Measurements from ENCODE around the gene CTDSP2.
A peak's percentile ranks its signal among the peaks of the same experiment; 100 is the strongest.

Gene CTDSP2

GRCh38 chr12:57866308-57867019, 19.9 kb upstream of the CTDSP2 start:
- Histone ChIP-seq H3K27ac (replicated peaks) (no peak overlapping the region), H3K4me3 (replicated peaks; ENCODE audit: insufficient read depth, low read length) (no peak overlapping the region), H3K27me3 (ENCODE audit: insufficient read depth, poor library complexity, severe bottlenecking) (no peaks in the 10 kb centered on the region)
- DNase-seq (ENCODE audit: low read depth in 1 of 2, low spot score in 1 of 2) = no peak
- TF ChIP-seq GABPA (IDR thresholded peaks at IDR 0.05; ENCODE audit: low read depth) (no peak), SPI1 (IDR thresholded peaks at IDR 0.05; ENCODE audit: borderline replicate concordance, low read depth) (no peak), CTCF (IDR thresholded peaks at IDR 0.05; ENCODE audit: insufficient read depth, low read length) (no peak), POLR2AphosphoS5 (IDR thresholded peaks at IDR 0.05; ENCODE audit: low read depth) (no peak), REST (IDR thresholded peaks at IDR 0.05; ENCODE audit: insufficient replicate concordance, low read depth) (no peak)

- no peak for TF ChIP-seq POLR2AphosphoS5 (IDR thresholded peaks at IDR 0.05; ENCODE audit: low read depth)
- TF ChIP-seq REST (IDR thresholded peaks at IDR 0.05; ENCODE audit: insufficient replicate concordance, low read depth) = no peak
- no peak for TF ChIP-seq CTCF (IDR thresholded peaks at IDR 0.05; ENCODE audit: insufficient read depth, low read length)
- TF ChIP-seq SPI1 (IDR thresholded peaks at IDR 0.05; ENCODE audit: borderline replicate concordance, low read depth) = no peak
- TF ChIP-seq GABPA (IDR thresholded peaks at IDR 0.05; ENCODE audit: low read depth) = no peak
- Histone ChIP-seq H3K4me3 (replicated peaks; ENCODE audit: insufficient read depth, low read length) (peak overlapping the region; percentile 50), H3K27ac (replicated peaks) (peak overlapping the region; percentile 57), H3K27me3 (ENCODE audit: insufficient read depth, poor library complexity, severe bottlenecking) (no peaks in the 10 kb centered on the region)
- DNase-seq (ENCODE audit: low read depth in 1 of 2, low spot score in 1 of 2) = peak in 1 of 2 experiments; percentile 38
Measured at GRCh38 chr12:57865084-57865751, 18.7 kb upstream of the CTDSP2 start.

- Histone ChIP-seq H3K4me3 (replicated peaks; ENCODE audit: insufficient read depth, low read length) (peak overlapping the region; percentile 50), H3K27ac (replicated peaks) (no peak overlapping the region), H3K27me3 (ENCODE audit: insufficient read depth, poor library complexity, severe bottlenecking) (no peaks in the 10 kb centered on the region)
- DNase-seq (ENCODE audit: low read depth in 1 of 2, low spot score in 1 of 2) = no peak
- TF ChIP-seq POLR2AphosphoS5 (IDR thresholded peaks at IDR 0.05; ENCODE audit: low read depth) = no peak
Measured at GRCh38 chr12:57864442-57865083, 18.0 kb upstream of the CTDSP2 start.

- no peak overlapping the region for H3K4me3 ChIP-seq (replicated peaks; ENCODE audit: insufficient read depth, low read length)
- no peak overlapping the region for H3K27ac ChIP-seq (replicated peaks)
- no peak for TF ChIP-seq SPI1 (IDR thresholded peaks at IDR 0.05; ENCODE audit: borderline replicate concordance, low read depth)
- TF ChIP-seq REST (IDR thresholded peaks at IDR 0.05; ENCODE audit: insufficient replicate concordance, low read depth) = no peak
- no peak for TF ChIP-seq GABPA (IDR thresholded peaks at IDR 0.05; ENCODE audit: low read depth)
- no peak for TF ChIP-seq POLR2AphosphoS5 (IDR thresholded peaks at IDR 0.05; ENCODE audit: low read depth)
- TF ChIP-seq CTCF (IDR thresholded peaks at IDR 0.05; ENCODE audit: insufficient read depth, low read length) = no peak
- DNase-seq (ENCODE audit: low read depth in 1 of 2, low spot score in 1 of 2) = no peak
- H3K27me3 ChIP-seq (ENCODE audit: insufficient read depth, poor library complexity, severe bottlenecking) = no peaks in the 10 kb centered on the region
Measured at GRCh38 chr12:57863676-57864075, 17.1 kb upstream of the CTDSP2 start.
